Endodermal cell (in vitro differentiated cells): ENCODE data around the gene OS9. TPM values are rescaled to one million over a fixed set of nuclear protein-coding genes. Genes with fewer than 3 reads are reported as not detected.

Experiments
- DNase-seq: peaks from one replicate; pipeline ENCODE4 v3.0.0-alpha.2; 2017
- H3K27ac ChIP-seq: 2 replicates; pipeline ENCODE4 v1.5.1; 2013; ENCODE audit warnings: mild to moderate bottlenecking, low read depth, low read length, moderate library complexity
- H3K27me3 ChIP-seq: 2 replicates; pipeline ENCODE4 v1.6.1; 2013; ENCODE audit warnings: mild to moderate bottlenecking, low read length, moderate library complexity; ENCODE audit not compliant: insufficient read depth, control insufficient read depth, poor library complexity, severe bottlenecking
- H3K36me3 ChIP-seq: 2 replicates; pipeline ENCODE4 v1.7.0; 2013; ENCODE audit warnings: mild to moderate bottlenecking, low read length, moderate library complexity; ENCODE audit not compliant: control insufficient read depth, insufficient read depth
- H3K4me1 ChIP-seq: one replicate; pipeline ENCODE4 v1.7.0; 2013; ENCODE audit warnings: low read length; ENCODE audit not compliant: control insufficient read depth, insufficient read depth
- H3K4me3 ChIP-seq: 2 replicates; pipeline ENCODE4 v1.5.1; 2013; ENCODE audit warnings: mild to moderate bottlenecking, low read length, moderate library complexity
- H3K9ac ChIP-seq: 2 replicates; pipeline ENCODE4 v1.6.1; 2013; ENCODE audit warnings: mild to moderate bottlenecking, low read length, moderate library complexity; ENCODE audit not compliant: poor library complexity, severe bottlenecking; ENCODE audit errors: extremely low read depth
- H3K9me3 ChIP-seq: 2 replicates; pipeline ENCODE4 v1.6.1; 2013; ENCODE audit warnings: mild to moderate bottlenecking, low read length, moderate library complexity; ENCODE audit not compliant: control insufficient read depth
- H3K27ac Mint-ChIP-seq: 2 replicates; pipeline ENCODE4 v1.8.0; 2020; ENCODE audit warnings: mixed read lengths
- H3K27me3 Mint-ChIP-seq: 2 replicates; pipeline ENCODE4 v1.8.0; 2021; ENCODE audit warnings: mild to moderate bottlenecking, mixed read lengths; ENCODE audit not compliant: insufficient read depth
- H3K36me3 Mint-ChIP-seq: 2 replicates; pipeline ENCODE4 v1.8.0; 2020; ENCODE audit warnings: low read depth, mixed read lengths
- H3K4me1 Mint-ChIP-seq: 2 replicates; pipeline ENCODE4 v1.8.0; 2020; ENCODE audit warnings: mixed read lengths
- H3K4me3 Mint-ChIP-seq: 2 replicates; pipeline ENCODE4 v1.8.0; 2020; ENCODE audit warnings: mild to moderate bottlenecking, moderate library complexity, mixed read lengths
- H3K9me3 Mint-ChIP-seq: 2 replicates; pipeline ENCODE4 v1.8.0; 2020; ENCODE audit warnings: mild to moderate bottlenecking, mixed read lengths
- CTCF ChIP-seq: fragments of 200-600 bp; sonication (generic); conservative IDR thresholded peaks from 2 replicates; pipeline ENCODE4 v1.5.0; 2021; ENCODE audit warnings: antibody characterized with exemption, mild to moderate bottlenecking
- WGBS, 2 experiments: methylation state at CpG; one replicate each; pipeline versions ENCODE4 v1.1.5 to v1.1.7; 2013; ENCODE audit warnings: missing lambda C conversion rate in 2 of 2, mixed read lengths in 1 of 2; ENCODE audit not compliant: insufficient coverage in 1 of 2, insufficient read length in 1 of 2; 5-methylcytosine and 5-hydroxymethylcytosine counted together
- total RNA-seq, 2 donors: library from RNA; stranded (reverse); fragmentation: NEBNext Ultra II Directional in 1 of 2; extraction: Animal tissue kit (Norgen Biotek cat#: 25700) in 1 of 2; gene quantifications; 2 replicates in 1 of 2; 3 replicates in 1 of 2; pipeline ENCODE4 v1.2.1, GENCODE V29; 2021

Gene OS9
- total RNA-seq, 2 donors from 2014 or later: 108 to 142 TPM

- H3K36me3 Mint-ChIP-seq: peaks cover 14% of the 10 kb centered on the region
- no peak for DNase-seq
- TF ChIP-seq CTCF: no peak
- Histone ChIP-seq H3K27ac (no peak overlapping the region), H3K4me1 (no peaks in the 10 kb centered on the region), H3K27me3 (peaks cover 81% of the 10 kb centered on the region), H3K36me3 (peaks cover 8% of the 10 kb centered on the region), H3K9ac (no peak overlapping the region), H3K9me3 (no peaks in the 10 kb centered on the region), H3K4me3 (no peak overlapping the region)
- 5% methylated on average over 10 of the region's 10 CpGs; no CpG with 5 or more reads in 1 of the 2 experiments for WGBS, 2 experiments
- H3K4me1 Mint-ChIP-seq: peaks cover 4% of the 10 kb centered on the region
- peaks cover 81% of the 10 kb centered on the region for H3K27me3 Mint-ChIP-seq
- no peak overlapping the region for H3K27ac Mint-ChIP-seq
- H3K4me3 Mint-ChIP-seq: peak overlapping the region; percentile 59
- H3K9me3 Mint-ChIP-seq: peaks cover 2% of the 10 kb centered on the region
Measured at GRCh38 chr12:57725851-57726150, 31.9 kb downstream of the OS9 start.

- Mint-ChIP-seq H3K36me3 (peaks cover 9% of the 10 kb centered on the region), H3K27ac (no peak overlapping the region), H3K27me3 (peaks cover 86% of the 10 kb centered on the region), H3K9me3 (peaks cover 2% of the 10 kb centered on the region), H3K4me3 (peak overlapping the region; percentile 59), H3K4me1 (peaks cover 4% of the 10 kb centered on the region)
- no peaks in the 10 kb centered on the region for H3K4me1 ChIP-seq
- TF ChIP-seq CTCF: peak; percentile 89
- H3K9me3 ChIP-seq: no peaks in the 10 kb centered on the region
- H3K27ac ChIP-seq: no peak overlapping the region
- no peak overlapping the region for H3K9ac ChIP-seq
- 2 to 3% methylated on average over 10 to 79 of the region's 79 CpGs for WGBS, 2 experiments
- peak; percentile 97 for DNase-seq
- peak overlapping the region; percentile 60 for H3K4me3 ChIP-seq
- peaks cover 4% of the 10 kb centered on the region for H3K36me3 ChIP-seq
- peaks cover 87% of the 10 kb centered on the region for H3K27me3 ChIP-seq
Measured at GRCh38 chr12:57726151-57726883, 32.4 kb downstream of the OS9 start.

GRCh38 chr12:57726884-57727757, 33.2 kb downstream of the OS9 start:
- H3K4me3 ChIP-seq: no peak overlapping the region
- no peak overlapping the region for H3K27ac Mint-ChIP-seq
- peaks cover 95% of the 10 kb centered on the region for H3K27me3 ChIP-seq
- H3K27ac ChIP-seq: no peak overlapping the region
- 12 to 15% methylated on average over 42 to 76 of the region's 76 CpGs for WGBS, 2 experiments
- peaks cover 4% of the 10 kb centered on the region for H3K4me1 Mint-ChIP-seq
- peaks cover 3% of the 10 kb centered on the region for H3K36me3 Mint-ChIP-seq
- no peak for TF ChIP-seq CTCF
- H3K9me3 ChIP-seq: no peaks in the 10 kb centered on the region
- H3K27me3 Mint-ChIP-seq: peaks cover 94% of the 10 kb centered on the region
- H3K4me3 Mint-ChIP-seq: peak overlapping the region; percentile 26
- no peak overlapping the region for H3K9ac ChIP-seq
- no peaks in the 10 kb centered on the region for H3K4me1 ChIP-seq
- H3K36me3 ChIP-seq: no peaks in the 10 kb centered on the region
- peaks cover 2% of the 10 kb centered on the region for H3K9me3 Mint-ChIP-seq
- peak; percentile 84 for DNase-seq
